Astrocyte (in vitro differentiated cells and primary cell): ENCODE measurements around the gene APP. TPM values are rescaled to one million over a fixed set of nuclear protein-coding genes. Genes with fewer than 3 reads are reported as not detected.

Source experiments
- DNase-seq: peaks from one replicate; pipeline ENCODE4 v3.0.0-alpha.2; 2010; ENCODE audit warnings: low read depth
- FAIRE-seq: peaks from 2 replicates; lab custom pipeline; 2011; peaks lifted over from hg19 to GRCh38; lab: Jason Lieb, UNC
- H2AFZ ChIP-seq: 2 replicates; pipeline ENCODE4 v1.6.0; 2012; ENCODE audit warnings: low read depth, low read length, inconsistent platforms
- H3K27ac ChIP-seq: 2 replicates; pipeline ENCODE4 v1.5.1; 2011; ENCODE audit warnings: low read depth, low read length, inconsistent platforms
- H3K27me3 ChIP-seq: 2 replicates; pipeline ENCODE4 v1.6.0; 2011; ENCODE audit warnings: low read length, inconsistent platforms; ENCODE audit not compliant: insufficient read depth
- H3K36me3 ChIP-seq: 2 replicates; pipeline ENCODE4 v1.5.1; 2011; ENCODE audit warnings: low read length, inconsistent platforms; ENCODE audit not compliant: insufficient read depth
- H3K4me1 ChIP-seq: 2 replicates; pipeline ENCODE4 v1.5.1; 2011; ENCODE audit warnings: low read length, inconsistent platforms; ENCODE audit not compliant: insufficient read depth
- H3K4me2 ChIP-seq: 2 replicates; pipeline ENCODE4 v1.6.0; 2012; ENCODE audit warnings: low read length, inconsistent platforms
- H3K4me3 ChIP-seq: 2 replicates; pipeline ENCODE4 v1.5.1; 2011; ENCODE audit warnings: low read depth, mild to moderate bottlenecking, low read length, inconsistent platforms; ENCODE audit not compliant: insufficient read depth
- H3K79me2 ChIP-seq: 2 replicates; pipeline ENCODE4 v1.6.0; 2012; ENCODE audit warnings: mild to moderate bottlenecking, low read length, inconsistent platforms; ENCODE audit not compliant: insufficient read depth
- H3K9ac ChIP-seq: 2 replicates; pipeline ENCODE4 v1.6.0; 2012; ENCODE audit warnings: mild to moderate bottlenecking, low read length, inconsistent platforms
- H3K9me3 ChIP-seq: 2 replicates; pipeline ENCODE4 v1.5.1; 2012; ENCODE audit warnings: low read depth, mild to moderate bottlenecking, low read length, inconsistent platforms; ENCODE audit not compliant: insufficient read depth
- H4K20me1 ChIP-seq: 2 replicates; pipeline ENCODE4 v1.6.0; 2012; ENCODE audit warnings: low read length, inconsistent platforms; ENCODE audit not compliant: insufficient read depth
- H3K27ac Mint-ChIP-seq: one replicate; pipeline ENCODE4 v1.8.0; 2021; ENCODE audit warnings: mild to moderate bottlenecking, mixed read lengths; ENCODE audit not compliant: unreplicated experiment
- H3K27me3 Mint-ChIP-seq: one replicate; pipeline ENCODE4 v1.8.0; 2021; ENCODE audit warnings: low read depth, mixed read lengths; ENCODE audit not compliant: unreplicated experiment
- H3K36me3 Mint-ChIP-seq: one replicate; pipeline ENCODE4 v1.8.0; 2021; ENCODE audit warnings: low read depth, mixed read lengths; ENCODE audit not compliant: unreplicated experiment
- H3K4me1 Mint-ChIP-seq: one replicate; pipeline ENCODE4 v1.8.0; 2021; ENCODE audit warnings: low read depth, mixed read lengths; ENCODE audit not compliant: unreplicated experiment
- H3K4me3 Mint-ChIP-seq: one replicate; pipeline ENCODE4 v1.8.0; 2021; ENCODE audit warnings: mild to moderate bottlenecking, moderate library complexity, mixed read lengths; ENCODE audit not compliant: unreplicated experiment
- H3K9me3 Mint-ChIP-seq: one replicate; pipeline ENCODE4 v1.8.0; 2021; ENCODE audit warnings: mild to moderate bottlenecking, mixed read lengths; ENCODE audit not compliant: unreplicated experiment
- EZH2 ChIP-seq: IDR thresholded peaks from 2 replicates; pipeline ENCODE4 v1.6.1; 2012; ENCODE audit warnings: mild to moderate bottlenecking, low read length, inconsistent platforms; ENCODE audit not compliant: insufficient read depth
- total RNA-seq: library from RNA; stranded (reverse); gene quantifications from 2 replicates; pipeline ENCODE4 v1.2.1, GENCODE V29; 2021
- TF ChIP-seq, protein P1 (sequence below): IDR thresholded peaks from 2 replicates; pipeline ENCODE4 v1.5.1; 2011; ENCODE audit warnings: low read depth, mild to moderate bottlenecking, inconsistent platforms, low read length, moderate library complexity; ENCODE audit not compliant: insufficient read depth

Gene APP
- total RNA-seq, 1 donor from 2014 or later, result 823 TPM

DNA sequence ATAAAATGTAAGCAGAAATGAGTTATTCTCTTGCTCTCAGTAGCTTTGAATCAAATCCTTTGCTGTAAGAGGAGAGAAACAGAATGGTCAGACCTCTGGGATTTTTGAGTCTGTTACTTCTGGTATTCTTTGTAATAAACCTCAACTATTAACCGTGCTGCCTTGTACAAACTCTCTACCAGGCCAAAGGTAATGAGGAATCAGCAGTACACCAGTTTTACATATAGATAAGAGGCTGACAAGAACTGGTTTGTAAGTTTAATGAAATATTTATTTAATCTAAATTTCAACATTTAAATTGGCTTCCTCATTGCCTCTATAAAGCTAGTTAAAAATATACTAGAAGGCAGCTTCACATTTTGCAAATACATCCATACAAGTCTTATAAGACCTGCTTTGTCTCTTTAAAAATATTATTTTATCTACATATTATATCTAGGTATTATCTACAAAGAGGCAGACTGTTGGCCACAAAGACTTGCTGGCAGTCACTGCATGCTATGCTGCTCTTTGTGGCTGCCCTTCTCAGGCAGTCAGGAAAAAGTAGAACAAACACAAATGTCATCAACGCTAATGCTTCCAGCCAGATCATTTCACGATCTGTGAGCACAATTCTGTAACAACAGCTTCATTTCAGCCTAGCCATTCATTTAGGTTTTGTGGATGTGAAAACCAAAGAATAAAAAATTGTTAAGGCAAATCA lies 262.8 kb downstream of the APP start:
- DNase-seq (no peak), FAIRE-seq (no peak)
- TF ChIP-seq, protein P1, sequence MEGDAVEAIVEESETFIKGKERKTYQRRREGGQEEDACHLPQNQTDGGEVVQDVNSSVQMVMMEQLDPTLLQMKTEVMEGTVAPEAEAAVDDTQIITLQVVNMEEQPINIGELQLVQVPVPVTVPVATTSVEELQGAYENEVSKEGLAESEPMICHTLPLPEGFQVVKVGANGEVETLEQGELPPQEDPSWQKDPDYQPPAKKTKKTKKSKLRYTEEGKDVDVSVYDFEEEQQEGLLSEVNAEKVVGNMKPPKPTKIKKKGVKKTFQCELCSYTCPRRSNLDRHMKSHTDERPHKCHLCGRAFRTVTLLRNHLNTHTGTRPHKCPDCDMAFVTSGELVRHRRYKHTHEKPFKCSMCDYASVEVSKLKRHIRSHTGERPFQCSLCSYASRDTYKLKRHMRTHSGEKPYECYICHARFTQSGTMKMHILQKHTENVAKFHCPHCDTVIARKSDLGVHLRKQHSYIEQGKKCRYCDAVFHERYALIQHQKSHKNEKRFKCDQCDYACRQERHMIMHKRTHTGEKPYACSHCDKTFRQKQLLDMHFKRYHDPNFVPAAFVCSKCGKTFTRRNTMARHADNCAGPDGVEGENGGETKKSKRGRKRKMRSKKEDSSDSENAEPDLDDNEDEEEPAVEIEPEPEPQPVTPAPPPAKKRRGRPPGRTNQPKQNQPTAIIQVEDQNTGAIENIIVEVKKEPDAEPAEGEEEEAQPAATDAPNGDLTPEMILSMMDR, result no peak
- TF ChIP-seq EZH2, result no peak
- peaks cover 16% of the 10 kb centered on the region for H3K36me3 Mint-ChIP-seq
- H3K9me3 Mint-ChIP-seq, result no peaks in the 10 kb centered on the region
- Histone ChIP-seq H3K27ac (no peak overlapping the region), H3K9ac (no peak overlapping the region), H3K4me1 (peaks cover 10% of the 10 kb centered on the region), H3K27me3 (no peaks in the 10 kb centered on the region), H3K4me2 (no peak overlapping the region), H3K36me3 (peaks cover 2% of the 10 kb centered on the region), H3K4me3 (no peak overlapping the region), H3K79me2 (no peaks in the 10 kb centered on the region), H4K20me1 (peaks cover 10% of the 10 kb centered on the region), H2AFZ (no peak overlapping the region), H3K9me3 (no peaks in the 10 kb centered on the region)
- H3K4me1 Mint-ChIP-seq, result peaks cover 3% of the 10 kb centered on the region
- no peak overlapping the region for H3K4me3 Mint-ChIP-seq
- no peak overlapping the region for H3K27ac Mint-ChIP-seq
- no peaks in the 10 kb centered on the region for H3K27me3 Mint-ChIP-seq

DNA sequence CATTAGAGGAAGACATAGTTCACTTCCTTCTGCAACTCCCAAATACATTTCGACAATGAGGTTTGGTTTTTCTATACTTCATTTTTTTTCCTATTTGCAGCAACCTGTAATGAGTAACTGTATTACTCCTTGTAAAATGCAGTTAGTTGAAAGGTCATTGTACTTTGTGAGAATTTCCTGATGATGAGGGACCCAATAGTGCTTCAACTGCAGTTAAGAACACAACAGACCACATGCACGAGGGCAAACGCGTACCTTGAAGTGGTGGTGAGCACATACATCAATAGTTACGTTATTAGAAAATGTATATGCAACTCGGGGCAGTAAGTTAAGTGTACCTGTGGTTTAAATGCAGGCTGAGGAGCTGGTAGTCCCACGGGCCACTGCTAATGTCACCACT lies 264.0 kb downstream of the APP start:
- no peak for TF ChIP-seq EZH2
- TF ChIP-seq, protein P1, result no peak
- no peak overlapping the region for H3K4me3 ChIP-seq
- H3K79me2 ChIP-seq, result no peaks in the 10 kb centered on the region
- Mint-ChIP-seq H3K4me3 (no peak overlapping the region), H3K4me1 (peaks cover 2% of the 10 kb centered on the region), H3K36me3 (peaks cover 11% of the 10 kb centered on the region), H3K27ac (no peak overlapping the region), H3K9me3 (no peaks in the 10 kb centered on the region), H3K27me3 (no peaks in the 10 kb centered on the region)
- H4K20me1 ChIP-seq, result no peaks in the 10 kb centered on the region
- no peak for FAIRE-seq
- H3K4me1 ChIP-seq, result peaks cover 1% of the 10 kb centered on the region
- DNase-seq, result no peak
- H3K4me2 ChIP-seq, result no peak overlapping the region
- H3K27me3 ChIP-seq, result no peaks in the 10 kb centered on the region
- H3K27ac ChIP-seq, result no peak overlapping the region
- no peaks in the 10 kb centered on the region for H3K9me3 ChIP-seq
- no peak overlapping the region for H2AFZ ChIP-seq
- H3K9ac ChIP-seq, result no peak overlapping the region
- peaks cover 2% of the 10 kb centered on the region for H3K36me3 ChIP-seq

DNA sequence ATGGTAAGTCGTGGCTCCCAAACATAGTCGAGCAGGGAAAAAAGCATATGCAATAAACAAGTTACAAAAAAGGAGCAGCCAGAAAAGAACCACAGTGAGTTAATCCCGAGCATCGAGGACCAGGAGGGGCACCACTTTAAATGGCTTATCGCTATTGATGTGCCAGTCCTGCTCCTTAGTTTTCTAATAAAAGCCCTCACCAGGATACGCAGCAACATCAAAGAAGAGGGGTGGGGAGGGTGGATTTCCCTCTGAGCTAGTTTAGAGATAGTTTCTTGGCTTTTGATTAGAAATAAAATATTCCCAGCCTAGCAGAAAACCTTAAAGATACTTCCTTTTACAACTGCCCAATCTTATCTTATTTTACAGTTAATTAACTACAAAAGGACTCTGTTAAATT lies 265.4 kb downstream of the APP start:
- H3K36me3 Mint-ChIP-seq, result peaks cover 8% of the 10 kb centered on the region

More for the DNA sequence above, 265.4 kb downstream of the APP start:
- Histone ChIP-seq H3K4me1 (no peaks in the 10 kb centered on the region), H3K27me3 (no peaks in the 10 kb centered on the region), H3K27ac (no peak overlapping the region), H3K9ac (no peak overlapping the region), H4K20me1 (no peaks in the 10 kb centered on the region), H3K9me3 (no peaks in the 10 kb centered on the region), H2AFZ (no peak overlapping the region), H3K79me2 (no peaks in the 10 kb centered on the region), H3K36me3 (peaks cover 2% of the 10 kb centered on the region), H3K4me3 (no peak overlapping the region), H3K4me2 (no peak overlapping the region)
- Mint-ChIP-seq H3K4me1 (peaks cover 4% of the 10 kb centered on the region), H3K27me3 (no peaks in the 10 kb centered on the region), H3K27ac (no peak overlapping the region), H3K4me3 (no peak overlapping the region), H3K9me3 (no peaks in the 10 kb centered on the region)
- FAIRE-seq (no peak), DNase-seq (no peak)
- no peak for TF ChIP-seq EZH2
- TF ChIP-seq, protein P1, result no peak
